ENCODE data around the gene GH1. TPM values are rescaled to one million over a fixed set of nuclear protein-coding genes. Genes with fewer than 3 reads are reported as not detected.

Gene GH1
- total RNA-seq, 1 donor from 2014 or later = not detected

DNA sequence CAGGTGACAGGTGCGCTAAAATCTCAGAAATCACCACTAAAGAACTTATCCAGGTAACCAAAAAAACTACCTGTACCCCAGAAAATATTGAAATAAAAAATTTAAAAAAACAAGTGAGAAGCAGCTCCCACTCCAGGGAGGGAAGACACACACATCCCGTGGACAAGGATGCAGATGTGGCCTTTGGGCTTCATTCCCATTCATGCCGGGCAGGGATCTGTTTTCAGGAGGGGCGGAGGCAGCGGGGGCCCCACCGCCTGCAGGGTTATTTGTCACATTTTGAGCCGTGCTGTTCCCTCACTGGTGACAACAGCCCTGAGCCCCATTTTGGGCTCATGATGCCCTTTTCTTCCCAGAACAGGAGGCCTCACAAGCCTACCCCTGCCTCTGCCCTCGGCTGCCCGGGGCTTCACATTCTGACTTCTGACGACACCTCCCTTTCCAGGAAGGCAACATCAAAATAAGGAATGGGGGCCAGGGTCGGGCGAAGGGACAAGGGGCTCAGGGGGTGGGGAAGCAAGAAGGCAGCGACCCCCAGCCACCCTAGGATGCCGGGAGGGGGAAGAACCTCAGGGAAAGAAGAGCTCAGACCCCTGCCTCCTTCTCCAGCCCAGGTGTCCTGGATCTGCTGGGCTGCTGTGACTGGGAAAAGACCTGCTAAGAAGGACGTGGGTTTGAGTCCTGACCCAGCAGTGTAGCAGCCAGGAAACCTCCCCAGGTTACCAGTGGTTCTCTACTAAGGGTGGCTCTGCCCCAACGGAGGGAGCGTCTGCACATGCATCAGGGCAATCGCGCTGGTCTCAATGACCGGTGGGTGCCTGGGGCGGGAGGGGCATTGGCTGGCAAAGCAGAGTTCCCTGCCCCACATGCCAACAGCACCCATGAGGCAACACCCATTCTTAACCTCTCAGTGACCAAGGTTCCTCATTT lies 15.8 kb upstream of the GH1 start:
- H3K36me3 Mint-ChIP-seq (ENCODE audit: unreplicated experiment) = no peaks in the 10 kb centered on the region
- H3K4me1 Mint-ChIP-seq (ENCODE audit: low read depth, unreplicated experiment) = peaks cover 4% of the 10 kb centered on the region
- no peak overlapping the region for H3K4me3 Mint-ChIP-seq (ENCODE audit: unreplicated experiment)

DNA sequence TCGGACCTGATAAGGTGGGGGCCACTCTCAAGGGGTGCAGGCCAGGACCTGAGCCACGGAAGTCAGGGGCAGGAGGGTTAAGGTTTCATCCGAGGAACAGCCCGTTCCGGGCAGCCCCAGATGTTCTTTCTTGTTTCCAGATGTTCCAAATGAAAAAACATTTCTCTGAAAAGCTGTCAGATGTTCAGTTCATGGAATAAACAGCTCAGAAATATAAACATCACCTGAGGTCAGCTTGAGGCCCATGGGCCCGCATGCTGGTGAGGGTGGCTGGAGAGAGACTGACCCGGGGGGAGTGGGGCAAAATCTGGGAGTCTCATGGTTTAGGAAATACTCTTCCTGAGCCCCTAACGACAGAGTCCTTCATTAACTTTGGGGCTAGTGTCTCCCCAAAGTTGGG lies 15.0 kb upstream of the GH1 start:
- H3K4me3 Mint-ChIP-seq (ENCODE audit: unreplicated experiment) = no peak overlapping the region
- no peaks in the 10 kb centered on the region for H3K36me3 Mint-ChIP-seq (ENCODE audit: unreplicated experiment)
- H3K27ac Mint-ChIP-seq (ENCODE audit: unreplicated experiment) = no peak overlapping the region
- H3K9me3 Mint-ChIP-seq (ENCODE audit: unreplicated experiment) = peaks cover 4% of the 10 kb centered on the region
- no peaks in the 10 kb centered on the region for H3K27me3 Mint-ChIP-seq (ENCODE audit: unreplicated experiment)
- peaks cover 4% of the 10 kb centered on the region for H3K4me1 Mint-ChIP-seq (ENCODE audit: low read depth, unreplicated experiment)
- no peak for DNase-seq
- TF ChIP-seq, protein P1, sequence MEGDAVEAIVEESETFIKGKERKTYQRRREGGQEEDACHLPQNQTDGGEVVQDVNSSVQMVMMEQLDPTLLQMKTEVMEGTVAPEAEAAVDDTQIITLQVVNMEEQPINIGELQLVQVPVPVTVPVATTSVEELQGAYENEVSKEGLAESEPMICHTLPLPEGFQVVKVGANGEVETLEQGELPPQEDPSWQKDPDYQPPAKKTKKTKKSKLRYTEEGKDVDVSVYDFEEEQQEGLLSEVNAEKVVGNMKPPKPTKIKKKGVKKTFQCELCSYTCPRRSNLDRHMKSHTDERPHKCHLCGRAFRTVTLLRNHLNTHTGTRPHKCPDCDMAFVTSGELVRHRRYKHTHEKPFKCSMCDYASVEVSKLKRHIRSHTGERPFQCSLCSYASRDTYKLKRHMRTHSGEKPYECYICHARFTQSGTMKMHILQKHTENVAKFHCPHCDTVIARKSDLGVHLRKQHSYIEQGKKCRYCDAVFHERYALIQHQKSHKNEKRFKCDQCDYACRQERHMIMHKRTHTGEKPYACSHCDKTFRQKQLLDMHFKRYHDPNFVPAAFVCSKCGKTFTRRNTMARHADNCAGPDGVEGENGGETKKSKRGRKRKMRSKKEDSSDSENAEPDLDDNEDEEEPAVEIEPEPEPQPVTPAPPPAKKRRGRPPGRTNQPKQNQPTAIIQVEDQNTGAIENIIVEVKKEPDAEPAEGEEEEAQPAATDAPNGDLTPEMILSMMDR (IDR thresholded peaks at IDR 0.05; ENCODE audit: partially characterized antibody, unreplicated experiment) = no peak

More for the DNA sequence above, 15.8 kb upstream of the GH1 start:
- Mint-ChIP-seq H3K27ac (ENCODE audit: unreplicated experiment) (no peak overlapping the region), H3K27me3 (ENCODE audit: unreplicated experiment) (peaks cover 2% of the 10 kb centered on the region), H3K9me3 (ENCODE audit: unreplicated experiment) (peaks cover 6% of the 10 kb centered on the region)
- no peak for DNase-seq
- TF ChIP-seq, protein P1 (IDR thresholded peaks at IDR 0.05; ENCODE audit: partially characterized antibody, unreplicated experiment) = no peak

DNA sequence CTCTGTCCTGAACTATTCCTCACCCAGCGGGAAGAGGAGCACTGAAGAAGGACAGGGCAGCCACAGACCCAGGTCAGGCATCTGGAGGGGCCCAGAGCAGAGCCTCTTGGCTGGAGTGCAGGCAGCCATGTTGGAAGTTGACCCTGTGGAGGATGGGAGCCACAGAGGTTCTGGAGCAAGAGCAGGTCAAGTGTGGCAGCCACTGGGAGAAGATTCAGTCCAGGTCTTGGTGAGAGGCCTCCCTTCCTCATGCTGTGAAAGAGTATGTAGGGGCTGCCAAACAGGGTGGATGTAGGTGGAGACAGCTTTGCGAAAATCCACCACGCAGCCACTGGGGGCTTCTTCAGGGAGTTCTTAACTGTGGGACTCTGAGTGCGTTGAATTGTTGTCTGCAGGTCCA lies 14.1 kb upstream of the GH1 start:
- TF ChIP-seq, protein P1 (IDR thresholded peaks at IDR 0.05; ENCODE audit: partially characterized antibody, unreplicated experiment) = no peak
- DNase-seq = no peak
- H3K27me3 Mint-ChIP-seq (ENCODE audit: unreplicated experiment) = no peaks in the 10 kb centered on the region
- no peak overlapping the region for H3K4me3 Mint-ChIP-seq (ENCODE audit: unreplicated experiment)
- peaks cover 4% of the 10 kb centered on the region for H3K9me3 Mint-ChIP-seq (ENCODE audit: unreplicated experiment)
- H3K36me3 Mint-ChIP-seq (ENCODE audit: unreplicated experiment) = no peaks in the 10 kb centered on the region
- peaks cover 2% of the 10 kb centered on the region for H3K4me1 Mint-ChIP-seq (ENCODE audit: low read depth, unreplicated experiment)
- H3K27ac Mint-ChIP-seq (ENCODE audit: unreplicated experiment) = no peak overlapping the region

DNA sequence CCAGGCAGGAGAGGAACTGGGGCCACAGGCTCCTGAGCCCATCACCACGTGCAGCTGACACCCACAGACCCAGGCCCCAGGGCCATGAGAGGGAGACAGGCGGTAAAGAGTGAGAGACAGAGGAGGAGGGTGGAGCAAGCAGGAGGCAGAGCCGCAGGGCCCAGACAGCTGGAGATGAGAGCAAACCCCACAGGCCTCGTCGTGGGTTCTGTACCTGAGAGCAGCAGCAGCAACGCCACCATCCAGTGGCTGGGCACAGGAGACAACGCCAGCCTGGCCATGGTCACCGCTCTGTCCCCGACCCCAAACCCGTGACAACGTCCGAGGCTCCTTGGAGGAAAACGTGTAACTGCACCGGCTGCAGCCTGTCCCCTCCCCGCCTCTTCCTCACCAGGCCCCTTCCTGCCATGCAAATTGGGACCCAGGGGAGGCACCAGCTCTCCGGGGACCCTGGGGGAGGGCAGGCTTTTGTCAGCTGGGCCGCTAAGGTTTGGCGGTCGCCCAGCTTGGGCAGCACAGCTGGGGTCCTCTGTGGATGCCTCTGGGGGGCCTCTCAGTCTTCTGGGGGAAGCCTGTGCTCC lies 13.4 kb upstream of the GH1 start, which contains the start of gene CD79B:
TSS of gene CD79B (minus strand) at position 351 of the 581 bp plus-strand sequence. CDS start at position 281, 70 bp downstream.
- H3K27ac Mint-ChIP-seq (ENCODE audit: unreplicated experiment) = no peak within 1 kb of the TSS
- H3K4me3 Mint-ChIP-seq (ENCODE audit: unreplicated experiment) = no peak within 1 kb of the TSS
- TF ChIP-seq, protein P1 (IDR thresholded peaks at IDR 0.05; ENCODE audit: partially characterized antibody, unreplicated experiment) = no peak
- DNase-seq = no peak
- peaks cover 2% of the 10 kb centered on the region for H3K4me1 Mint-ChIP-seq (ENCODE audit: low read depth, unreplicated experiment)
- H3K27me3 Mint-ChIP-seq (ENCODE audit: unreplicated experiment) = no peaks in the 10 kb centered on the region
- H3K9me3 Mint-ChIP-seq (ENCODE audit: unreplicated experiment) = peaks cover 4% of the 10 kb centered on the region
- H3K36me3 Mint-ChIP-seq (ENCODE audit: unreplicated experiment) = no peaks in the 10 kb centered on the region

Data from glutamatergic neuron (in vitro differentiated cells).